Amygdala (tissue), 56 donors: ENCODE data around the gene CLDN9.
"Not testable (repeated sequence)": the region's sequence is repeated elsewhere in the genome, so short reads cannot be mapped to it uniquely, and the experiment has no call there.

Experiments used
- DNase-seq, 56 donors: peaks; one replicate each; lab custom pipeline; 2025; lab: John Stamatoyannopoulos, UW

Gene CLDN9

GRCh38 chr16:3050487-3050886 is 37.8 kb downstream of the CLDN9 start:
- DNase-seq: no peak

- no peak for DNase-seq
Observed at GRCh38 chr16:3051009-3051408, 38.3 kb downstream of the CLDN9 start.

GRCh38 chr16:3051494-3051893 is 38.8 kb downstream of the CLDN9 start:
- DNase-seq: no peak

GRCh38 chr16:3052571-3053329 is 40.0 kb downstream of the CLDN9 start:
- not testable (repeated sequence) for DNase-seq

GRCh38 chr16:3053330-3053710 is 40.6 kb downstream of the CLDN9 start:
- DNase-seq: not testable (repeated sequence)

GRCh38 chr16:3054965-3055733 is 42.4 kb downstream of the CLDN9 start:
- no peak for DNase-seq

GRCh38 chr16:3055734-3056115 is 43.0 kb downstream of the CLDN9 start:
- not testable (repeated sequence) for DNase-seq

GRCh38 chr16:3056336-3057180 is 43.8 kb downstream of the CLDN9 start:
- DNase-seq: no peak

- no peak for DNase-seq
Observed at GRCh38 chr16:3057181-3058138, 44.7 kb downstream of the CLDN9 start.

- peak in 19 of 56 donors; percentile 4 to 47 (median 27) for DNase-seq
Observed at GRCh38 chr16:3058139-3059030, 45.7 kb downstream of the CLDN9 start.

GRCh38 chr16:3059041-3059722 is 46.5 kb downstream of the CLDN9 start:
- DNase-seq: peak in 51 of 56 donors; percentile 6 to 84 (median 61)

GRCh38 chr16:3059723-3060242 is 47.1 kb downstream of the CLDN9 start:
- no peak for DNase-seq

- no peak for DNase-seq
Observed at GRCh38 chr16:3060339-3061127, 47.8 kb downstream of the CLDN9 start.

- DNase-seq: no peak
Observed at GRCh38 chr16:3062553-3062952, 49.8 kb downstream of the CLDN9 start.

- DNase-seq: no peak
Observed at GRCh38 chr16:3063625-3064386, 51.1 kb downstream of the CLDN9 start.
